Measurements from ENCODE around the gene POLR2A.

GRCh38 chr17:7442142-7442541 is 42.0 kb upstream of the POLR2A start:
- TF ChIP-seq MXI1 (IDR thresholded peaks at IDR 0.05; ENCODE audit: borderline replicate concordance, low read depth, low read length) (no peak), CTCF (CRISPR knock-in tag; IDR thresholded peaks at IDR 0.05) (no peak), ZNF280D (CRISPR knock-in tag; IDR thresholded peaks at IDR 0.05) (no peak), TBX2 (CRISPR knock-in tag; IDR thresholded peaks at IDR 0.05; ENCODE audit: borderline replicate concordance) (no peak), SMYD3 (CRISPR knock-in tag; IDR thresholded peaks at IDR 0.05) (no peak), ZNF274 (CRISPR knock-in tag; IDR thresholded peaks at IDR 0.05) (no peak), ZNF790 (CRISPR knock-in tag; IDR thresholded peaks at IDR 0.05; ENCODE audit: borderline replicate concordance) (no peak), CREB1 (IDR thresholded peaks at IDR 0.05) (no peak), CREB1 (CRISPR knock-in tag; IDR thresholded peaks at IDR 0.05) (no peak), POLR2A (IDR thresholded peaks at IDR 0.05; ENCODE audit: insufficient read depth in 1 of 2, low read depth in 2 of 2, low read length in 2 of 2) (no peak), ZFP37 (CRISPR knock-in tag; IDR thresholded peaks at IDR 0.05; ENCODE audit: borderline replicate concordance) (no peak)

Data from HepG2 (cell line).